Naive thymus-derived CD4-positive, alpha-beta T cell (primary cell): ENCODE results near the gene KCNK6. TPM values are rescaled to one million over a fixed set of nuclear protein-coding genes. Genes with fewer than 3 reads are reported as not detected.

Source experiments
- ATAC-seq: fragments of 150-1000 bp; cut with Tn5 transposase; 2 replicates; pipeline ENCODE4 v1.10.0; 2021; ENCODE audit warnings: mild to moderate bottlenecking, moderate library complexity
- CTCF ChIA-PET: fragments of 350-600 bp; sonication (Branson Sonifier 250); formaldehyde crosslinking; loops from one replicate; lab custom pipeline; 2021; ENCODE audit warnings: antibody characterized with exemption; lab: Charles Lee
- POLR2A ChIA-PET: fragments of 350-600 bp; sonication (Branson Sonifier 250); formaldehyde crosslinking; loops from one replicate; lab custom pipeline; 2021; ENCODE audit warnings: antibody characterized with exemption, inconsistent platforms; lab: Charles Lee
- DNase-seq, 9 donors: peaks; one replicate each; pipeline versions ENCODE4 v3.0.0 to v3.0.0-alpha.2; 2020 to 2022; ENCODE audit warnings: mixed read lengths in 1 of 9
- H3K27ac ChIP-seq: one replicate; pipeline ENCODE4 v1.7.0; 2013; ENCODE audit warnings: mild to moderate bottlenecking, low read depth, low read length, moderate library complexity
- H3K27me3 ChIP-seq, 2 donors: one replicate each; pipeline ENCODE4 v1.7.0; 2013; ENCODE audit warnings: low read length in 2 of 2, mild to moderate bottlenecking in 2 of 2, moderate library complexity in 2 of 2; ENCODE audit not compliant: control insufficient read depth in 2 of 2, insufficient read depth in 2 of 2
- H3K36me3 ChIP-seq, 3 experiments: 1 replicate in 2 of 3; 2 replicates in 1 of 3; pipeline ENCODE4 v1.7.0; 2013; ENCODE audit warnings: low read length in 3 of 3, mild to moderate bottlenecking in 3 of 3, moderate library complexity in 1 of 3; ENCODE audit not compliant: insufficient read depth in 3 of 3, control insufficient read depth in 2 of 3
- H3K4me1 ChIP-seq, 2 donors: one replicate each; pipeline ENCODE4 v1.7.0; 2013; ENCODE audit warnings: low read length in 2 of 2, mild to moderate bottlenecking in 2 of 2, moderate library complexity in 1 of 2; ENCODE audit not compliant: control insufficient read depth in 2 of 2, insufficient read depth in 2 of 2
- H3K4me3 ChIP-seq: 2 replicates; pipeline ENCODE4 v1.7.0; 2013; ENCODE audit warnings: mild to moderate bottlenecking, low read length
- H3K9me3 ChIP-seq, 3 experiments: 1 replicate in 2 of 3; 2 replicates in 1 of 3; pipeline ENCODE4 v1.7.0; 2013; ENCODE audit warnings: low read length in 3 of 3; ENCODE audit not compliant: control insufficient read depth in 2 of 3
- H3K27ac Mint-ChIP-seq, 9 donors: one replicate each; pipeline ENCODE4 v1.8.0; 2020 to 2022; ENCODE audit warnings: mixed read lengths in 9 of 9, mild to moderate bottlenecking in 8 of 9, moderate library complexity in 5 of 9, inconsistent platforms in 2 of 9
- H3K27me3 Mint-ChIP-seq, 5 donors: one replicate each; pipeline ENCODE4 v1.8.0; 2021 to 2022; ENCODE audit warnings: mixed read lengths in 5 of 5, mild to moderate bottlenecking in 1 of 5
- H3K36me3 Mint-ChIP-seq, 5 donors: one replicate each; pipeline ENCODE4 v1.8.0; 2020 to 2022; ENCODE audit warnings: mixed read lengths in 5 of 5, mild to moderate bottlenecking in 3 of 5, inconsistent platforms in 1 of 5
- H3K4me1 Mint-ChIP-seq, 7 donors: one replicate each; pipeline ENCODE4 v1.8.0; 2020 to 2022; ENCODE audit warnings: mixed read lengths in 7 of 7, mild to moderate bottlenecking in 3 of 7, inconsistent platforms in 1 of 7
- H3K4me3 Mint-ChIP-seq, 10 donors: one replicate each; pipeline ENCODE4 v1.8.0; 2020 to 2022; ENCODE audit warnings: mild to moderate bottlenecking in 10 of 10, mixed read lengths in 10 of 10, moderate library complexity in 6 of 10, inconsistent platforms in 2 of 10
- H3K9me3 Mint-ChIP-seq, 11 donors: one replicate each; pipeline ENCODE4 v1.8.0; 2020 to 2022; ENCODE audit warnings: mixed read lengths in 11 of 11, mild to moderate bottlenecking in 4 of 11, inconsistent platforms in 1 of 11, moderate library complexity in 1 of 11
- intact Hi-C, 2 donors: fragments of 100-400 bp; cut with micrococcal nuclease; formaldehyde crosslinking; loops; one replicate each; pipeline ENCODE4 v1.15.1; 2023
- polyA plus RNA-seq, 2 donors: library from polyadenylated mRNA; unstranded; fragments of 300-500 nt; fragmentation: Illumina TruSeq; gene quantifications; one replicate each; pipeline ENCODE4 v1.2.3, GENCODE V29; 2021
- total RNA-seq, 6 experiments: library from RNA in 5 of 6; stranded (reverse) in 5 of 6; gene quantifications; 1 replicate in 5 of 6; 2 replicates in 1 of 6; pipeline ENCODE4 v1.2.3 and lab custom pipeline; 2021 to 2026

KCNK6 gene
- total RNA-seq (10 to 100 TPM in 3 of 5 experiments, 1 to 10 TPM in 2; 5.7 to 19.9 (median 10.1) TPM), polyA plus RNA-seq (1 to 10 TPM; 1.8 to 3.7 TPM), total RNA-seq (lab: John Stamatoyannopoulos, UW) (16.2 reads per million, percentile 46 among the genes with 10 or more reads in this experiment)

DNA sequence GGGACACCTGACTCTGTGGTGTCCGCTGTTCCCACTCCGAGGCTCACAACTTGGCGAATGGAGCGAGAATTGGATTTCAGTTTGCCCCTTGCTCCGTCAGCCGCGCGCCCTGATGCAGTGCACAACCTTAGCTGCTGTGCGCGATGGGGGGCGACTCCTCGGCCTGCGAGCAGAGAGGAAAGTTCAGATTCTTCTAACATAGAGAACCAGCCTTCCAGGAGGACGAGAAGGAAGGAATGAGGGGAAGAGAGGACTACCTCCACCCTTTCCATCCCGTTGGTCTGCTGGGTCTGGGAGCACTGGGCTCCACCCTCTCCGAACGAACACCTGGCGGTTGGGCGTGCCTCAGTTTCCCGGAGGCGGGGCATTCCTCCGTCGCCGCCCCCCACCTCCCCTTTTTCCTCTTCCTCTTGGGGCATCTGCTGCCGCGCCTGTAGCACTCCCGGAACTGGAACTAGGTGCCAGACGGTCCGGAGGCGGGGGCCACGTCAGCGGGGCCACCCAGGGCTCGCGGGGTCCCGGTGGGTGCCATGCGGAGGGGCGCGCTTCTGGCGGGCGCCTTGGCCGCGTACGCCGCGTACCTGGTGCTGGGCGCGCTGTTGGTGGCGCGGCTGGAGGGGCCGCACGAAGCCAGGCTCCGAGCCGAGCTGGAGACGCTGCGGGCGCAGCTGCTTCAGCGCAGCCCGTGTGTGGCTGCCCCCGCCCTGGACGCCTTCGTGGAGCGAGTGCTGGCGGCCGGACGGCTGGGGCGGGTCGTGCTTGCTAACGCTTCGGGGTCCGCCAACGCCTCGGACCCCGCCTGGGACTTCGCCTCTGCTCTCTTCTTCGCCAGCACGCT is at the start of gene KCNK6:
KCNK6 (plus strand) TSS at position 425 of the 838 bp plus-strand sequence; CDS start at position 531, 106 bp downstream.
- Mint-ChIP-seq H3K4me3 (peak within 1 kb of the TSS; percentile 79 to 89 (median 86)), H3K27ac (peak within 1 kb of the TSS; percentile 44 to 89 (median 75)), H3K27me3 (no peaks in the 10 kb centered on the region), H3K9me3 (no peaks in the 10 kb centered on the region), H3K4me1 (peaks cover 36 to 68% (median 58%) of the 10 kb centered on the region in 7 donors), H3K36me3 (peaks cover 0 to 4% (median 3%) of the 10 kb centered on the region in 5 donors)
- H3K9me3 ChIP-seq = no peaks in the 10 kb centered on the region
- ChIA-PET POLR2A (interaction anchor here (1.2 kb wide), 1 partner anchor 10 kb away, joined by 4 read pairs; no protein-coding TSS in a partner anchor), CTCF (interaction anchor here (0.6 to 1.9 kb wide), 3 partner anchors 38 to 83 kb away, joined by 3 to 5 read pairs (median 4); partner anchors contain the start of gene FAM98C)
- peak within 1 kb of the TSS; percentile 68 for H3K27ac ChIP-seq
- H3K36me3 ChIP-seq = no peaks in the 10 kb centered on the region
- DNase-seq (peak in 8 of 9 donors; percentile 21 to 68 (median 30)), ATAC-seq (no peak)
- intact Hi-C loops = loop anchor here (1.0 to 10.0 kb wide), 10 partner anchors 18 to 1105 kb away; partner anchors contain the start of genes ACTN4 (in 1 of the 2), ECH1 (in 1 of the 2), EIF3K (in 1 of the 2) and GGN (in 1 of the 2)
- H3K4me1 ChIP-seq = peaks cover 15 to 30% of the 10 kb centered on the region in 2 donors
- H3K4me3 ChIP-seq = peak within 1 kb of the TSS; percentile 64
- no peaks in the 10 kb centered on the region for H3K27me3 ChIP-seq

DNA sequence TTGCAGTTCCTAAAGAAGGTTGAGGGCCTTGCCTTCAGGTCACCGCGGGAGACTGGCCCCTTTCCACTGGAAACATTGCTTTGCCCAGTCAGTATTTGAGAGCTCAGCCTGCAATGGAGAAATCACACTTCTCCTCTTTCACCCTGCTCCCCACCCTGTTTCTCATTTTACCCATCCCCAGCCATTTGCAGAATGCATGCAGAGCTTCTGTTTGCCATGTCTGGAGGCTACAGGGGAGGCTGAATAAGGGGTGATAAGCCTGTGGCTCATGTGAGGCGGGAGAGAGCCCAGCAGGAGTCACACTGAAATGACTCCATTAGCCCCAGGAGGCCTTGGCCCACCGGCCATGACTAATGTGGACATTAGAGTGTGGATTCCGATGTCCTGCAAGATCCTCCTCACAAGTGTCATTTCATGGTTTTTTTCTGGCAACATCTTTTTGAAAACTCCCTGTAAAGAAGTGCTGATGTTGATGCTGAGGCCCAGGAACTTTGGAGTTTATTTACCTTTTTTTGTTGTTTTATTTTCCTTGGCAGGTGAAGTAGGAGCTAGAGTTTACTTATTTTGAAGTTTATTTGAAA is 49.0 kb upstream of the KCNK6 start:
- intact Hi-C loops = no loop called here
- H3K4me3 ChIP-seq = no peak overlapping the region
- POLR2A ChIA-PET = no interaction called here
- no peaks in the 10 kb centered on the region for H3K9me3 Mint-ChIP-seq
- H3K27me3 Mint-ChIP-seq = no peaks in the 10 kb centered on the region
- no peak overlapping the region for H3K4me3 Mint-ChIP-seq
- ATAC-seq = no peak
- CTCF ChIA-PET = interaction anchor here (0.5 kb wide), 1 partner anchor 69 kb away, joined by 4 read pairs; no protein-coding TSS in a partner anchor
- H3K4me1 ChIP-seq = no peaks in the 10 kb centered on the region
- DNase-seq = no peak
- H3K27me3 ChIP-seq = no peaks in the 10 kb centered on the region
- no peak overlapping the region for H3K27ac Mint-ChIP-seq
- peaks cover 10 to 37% (median 25%) of the 10 kb centered on the region in 7 donors for H3K4me1 Mint-ChIP-seq
- no peaks in the 10 kb centered on the region for H3K36me3 ChIP-seq
- no peak overlapping the region for H3K27ac ChIP-seq
- H3K9me3 ChIP-seq = no peaks in the 10 kb centered on the region
- peaks cover 0 to 11% (median 3%) of the 10 kb centered on the region in 5 donors for H3K36me3 Mint-ChIP-seq

DNA sequence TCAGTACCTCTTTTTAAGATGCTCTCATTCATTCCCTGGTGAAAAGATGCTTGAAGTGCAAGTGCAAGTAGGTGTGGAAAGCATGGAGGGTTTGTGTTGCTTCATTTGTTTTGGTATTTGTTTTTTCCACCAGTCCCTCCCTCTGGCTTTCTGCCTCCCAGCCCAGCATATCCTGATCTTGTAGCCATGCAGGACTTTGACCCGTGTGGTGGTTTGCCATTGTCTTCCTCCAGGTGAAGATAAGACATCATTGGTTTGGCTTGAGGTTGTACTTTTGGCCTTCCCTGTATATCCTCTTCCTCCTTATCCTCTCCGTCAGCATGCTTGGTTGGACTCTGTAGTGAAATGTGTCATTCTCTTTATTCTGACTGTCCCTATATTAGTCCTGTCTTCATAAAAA is 46.1 kb upstream of the KCNK6 start:
- no peak for DNase-seq
- H3K9me3 Mint-ChIP-seq = no peaks in the 10 kb centered on the region
- CTCF ChIA-PET = no interaction called here
- no peaks in the 10 kb centered on the region for H3K9me3 ChIP-seq
- peaks cover 0 to 15% (median 4%) of the 10 kb centered on the region in 7 donors for H3K4me1 Mint-ChIP-seq
- ATAC-seq = no peak
- intact Hi-C loops = no loop called here
- H3K27me3 Mint-ChIP-seq = no peaks in the 10 kb centered on the region
- no peak overlapping the region for H3K27ac ChIP-seq
- no peaks in the 10 kb centered on the region for H3K27me3 ChIP-seq
- peak overlapping the region in 1 of 9 donors; percentile 69 for H3K27ac Mint-ChIP-seq
- no peak overlapping the region for H3K4me3 Mint-ChIP-seq
- H3K36me3 ChIP-seq = no peaks in the 10 kb centered on the region
- no peaks in the 10 kb centered on the region for H3K4me1 ChIP-seq
- H3K36me3 Mint-ChIP-seq = peaks cover 0 to 11% (median 3%) of the 10 kb centered on the region in 5 donors
- no peak overlapping the region for H3K4me3 ChIP-seq
- POLR2A ChIA-PET = no interaction called here

DNA sequence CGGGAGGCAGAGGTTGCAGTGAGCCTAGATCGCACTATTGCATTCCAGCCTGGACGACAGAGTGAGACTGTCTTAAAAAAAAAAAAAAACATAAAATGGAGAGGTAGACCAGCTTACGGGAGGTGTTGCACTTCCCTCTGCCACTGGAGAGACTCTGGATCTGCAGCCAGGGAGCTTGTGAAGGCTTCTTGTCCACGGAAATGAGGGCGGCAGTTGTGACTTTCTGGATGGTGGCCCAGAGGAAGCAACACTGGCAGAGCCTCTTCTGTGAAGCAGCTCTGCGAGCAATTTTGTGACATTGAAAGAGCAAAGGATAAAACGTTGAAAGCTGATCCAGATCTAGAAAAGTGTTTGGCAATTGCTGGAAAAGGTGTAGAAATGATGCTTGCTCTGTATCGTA is 44.9 kb upstream of the KCNK6 start:
- Mint-ChIP-seq H3K27me3 (no peaks in the 10 kb centered on the region), H3K27ac (no peak overlapping the region), H3K4me1 (peaks cover 0 to 11% (median 4%) of the 10 kb centered on the region in 7 donors), H3K36me3 (peaks cover 0 to 11% (median 3%) of the 10 kb centered on the region in 5 donors), H3K4me3 (no peak overlapping the region), H3K9me3 (no peaks in the 10 kb centered on the region)
- ATAC-seq = no peak
- no peak overlapping the region for H3K27ac ChIP-seq
- intact Hi-C loops = no loop called here
- ChIA-PET POLR2A (no interaction called here), CTCF (interaction anchor here (0.6 kb wide), 1 partner anchor 50 kb away, joined by 3 read pairs; no protein-coding TSS in a partner anchor)
- no peak overlapping the region for H3K4me3 ChIP-seq
- no peak for DNase-seq
- no peaks in the 10 kb centered on the region for H3K9me3 ChIP-seq
- H3K36me3 ChIP-seq = no peaks in the 10 kb centered on the region
- H3K4me1 ChIP-seq = no peaks in the 10 kb centered on the region
- no peaks in the 10 kb centered on the region for H3K27me3 ChIP-seq

DNA sequence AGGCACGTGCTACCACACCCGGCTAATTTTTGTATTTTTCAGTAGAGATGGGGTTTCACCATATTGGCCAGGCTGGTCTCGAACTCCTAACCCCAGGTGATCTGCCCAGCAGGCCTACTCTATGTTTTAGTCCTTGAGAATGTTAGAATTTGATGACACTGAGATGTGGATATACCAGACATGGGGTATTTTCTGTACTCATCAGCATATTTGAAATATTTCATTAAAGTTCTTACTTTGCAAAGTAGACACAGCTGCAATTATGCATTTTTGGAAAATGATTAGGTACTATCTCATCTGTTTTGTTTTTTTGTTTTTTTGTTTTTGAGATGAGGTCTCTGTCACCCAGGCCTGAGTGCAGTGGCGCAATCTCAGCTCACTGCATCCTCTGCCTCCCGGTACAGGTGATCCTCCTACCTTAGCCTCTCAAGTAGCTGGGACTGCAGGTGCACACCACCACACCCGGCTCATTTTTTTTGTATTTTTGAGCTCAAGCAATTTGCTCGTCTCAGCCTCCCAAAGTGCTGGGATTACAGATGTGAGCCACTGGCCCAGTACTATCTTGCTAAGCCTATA is 42.6 kb upstream of the KCNK6 start:
- Mint-ChIP-seq H3K27ac (no peak overlapping the region), H3K36me3 (peaks cover 0 to 5% (median 0%) of the 10 kb centered on the region in 5 donors), H3K9me3 (no peaks in the 10 kb centered on the region), H3K4me3 (no peak overlapping the region), H3K27me3 (no peaks in the 10 kb centered on the region), H3K4me1 (peaks cover 6 to 16% (median 10%) of the 10 kb centered on the region in 7 donors)
- CTCF ChIA-PET = interaction anchor here (0.6 kb wide), 2 partner anchors 29 to 238 kb away, joined by 3 read pairs; no protein-coding TSS in a partner anchor
- H3K27ac ChIP-seq = no peak overlapping the region
- POLR2A ChIA-PET = no interaction called here
- no peak overlapping the region for H3K4me3 ChIP-seq
- intact Hi-C loops = no loop called here
- no peaks in the 10 kb centered on the region for H3K27me3 ChIP-seq
- ATAC-seq (no peak), DNase-seq (no peak)
- H3K36me3 ChIP-seq = no peaks in the 10 kb centered on the region
- no peaks in the 10 kb centered on the region for H3K4me1 ChIP-seq
- no peaks in the 10 kb centered on the region for H3K9me3 ChIP-seq

- intact Hi-C loops = no loop called here
- DNase-seq (no peak), ATAC-seq (no peak)
- Mint-ChIP-seq H3K27ac (no peak overlapping the region), H3K27me3 (no peaks in the 10 kb centered on the region), H3K36me3 (peaks cover 0 to 5% (median 0%) of the 10 kb centered on the region in 5 donors), H3K4me3 (no peak overlapping the region), H3K4me1 (peaks cover 8 to 21% (median 12%) of the 10 kb centered on the region in 7 donors), H3K9me3 (no peaks in the 10 kb centered on the region)
- CTCF ChIA-PET = interaction anchor here (0.6 kb wide), 2 partner anchors 28 to 238 kb away, joined by 3 read pairs; no protein-coding TSS in a partner anchor
- Histone ChIP-seq H3K4me3 (no peak overlapping the region), H3K4me1 (no peaks in the 10 kb centered on the region), H3K27ac (no peak overlapping the region), H3K9me3 (no peaks in the 10 kb centered on the region), H3K27me3 (no peaks in the 10 kb centered on the region), H3K36me3 (no peaks in the 10 kb centered on the region)
- POLR2A ChIA-PET = no interaction called here
These were observed 42.1 kb upstream of the KCNK6 start for GRCh38 chr19:38277549-38277948.
